ENCODE measurements around the gene RSRP1.
"Not testable (repeated sequence)": the region's sequence is repeated elsewhere in the genome, so short reads cannot be mapped to it uniquely, and the experiment has no call there.

Gene RSRP1

DNA sequence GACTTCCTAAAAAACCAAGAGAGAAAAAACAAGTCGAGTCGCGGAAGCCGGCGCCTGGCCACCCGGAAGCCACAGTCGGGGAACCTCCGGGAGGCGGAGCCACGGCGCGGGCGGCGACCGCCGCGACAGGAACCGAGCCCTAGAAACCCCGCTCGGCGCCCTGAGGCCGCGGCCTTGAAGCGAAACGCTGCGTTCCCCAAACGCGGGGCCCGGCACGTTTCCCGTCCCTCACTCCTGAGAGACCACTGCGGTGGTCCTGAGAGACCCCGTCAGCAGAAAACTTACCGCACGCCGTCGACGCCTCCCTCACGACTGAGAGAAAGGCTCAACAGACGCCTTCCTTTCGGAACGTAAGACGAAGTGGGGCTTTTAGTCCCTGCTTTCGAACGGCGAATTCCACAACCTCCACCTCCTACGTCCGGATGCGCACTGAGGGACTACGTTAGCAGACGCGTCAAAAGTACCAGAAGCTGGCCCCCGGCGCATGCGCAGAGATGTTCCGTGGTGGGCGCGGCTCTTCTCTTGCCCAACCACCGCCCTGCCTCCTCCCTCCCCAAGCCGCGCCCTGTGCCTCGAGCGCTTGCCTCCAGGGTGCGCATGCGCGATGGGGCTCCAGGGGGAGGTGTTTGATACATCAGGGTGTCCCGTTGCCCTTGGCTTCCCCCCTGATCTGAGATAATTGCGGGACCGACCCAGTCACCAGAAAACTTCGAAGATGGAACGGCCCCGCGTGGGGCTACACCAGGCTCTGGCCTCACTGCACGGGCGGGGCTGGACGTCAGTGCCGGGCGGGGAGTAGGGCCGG lies at the start of gene RSRP1:
Gene RSRP1, minus strand, starts transcription at position 431 of the 805 bp plus-strand sequence. CDS start 491 bp downstream, outside the sequence.
- peak; percentile 100 for DNase-seq

DNA sequence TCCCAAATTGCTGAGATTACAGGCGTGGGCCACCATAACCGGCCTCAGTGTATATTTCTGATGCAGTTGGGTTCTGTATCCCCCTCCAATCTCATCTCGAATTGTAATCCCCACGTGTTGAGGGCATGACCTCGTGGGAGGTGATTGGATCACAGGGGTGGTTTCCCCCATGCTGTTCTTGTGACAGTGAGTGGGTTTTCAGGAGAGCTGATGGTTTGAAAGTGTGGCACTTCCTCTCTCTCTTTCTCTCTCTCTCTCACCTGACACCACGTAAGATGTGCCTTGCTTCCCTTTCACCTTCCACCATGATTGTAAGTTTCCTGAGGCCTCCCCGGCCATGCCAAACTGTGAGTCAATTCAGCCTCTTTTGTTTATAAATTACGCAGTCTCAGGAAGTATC lies 49.2 kb upstream of the RSRP1 start:
- DNase-seq = not testable (repeated sequence)

GRCh38 chr1:25294889-25295826 lies 47.9 kb upstream of the RSRP1 start:
- DNase-seq = not testable (repeated sequence)

- DNase-seq = not testable (repeated sequence)
Measured at GRCh38 chr1:25293426-25293825, 46.2 kb upstream of the RSRP1 start.

- not testable (repeated sequence) for DNase-seq
Measured at GRCh38 chr1:25290043-25290442, 42.8 kb upstream of the RSRP1 start.

GRCh38 chr1:25288573-25289101 lies 41.4 kb upstream of the RSRP1 start:
- DNase-seq = not testable (repeated sequence)

GRCh38 chr1:25287164-25287563 lies 39.9 kb upstream of the RSRP1 start:
- DNase-seq = not testable (repeated sequence)

- not testable (repeated sequence) for DNase-seq
Measured at GRCh38 chr1:25285862-25286261, 38.6 kb upstream of the RSRP1 start.

GRCh38 chr1:25279693-25280111 lies 32.4 kb upstream of the RSRP1 start:
- DNase-seq = not testable (repeated sequence)

DNA sequence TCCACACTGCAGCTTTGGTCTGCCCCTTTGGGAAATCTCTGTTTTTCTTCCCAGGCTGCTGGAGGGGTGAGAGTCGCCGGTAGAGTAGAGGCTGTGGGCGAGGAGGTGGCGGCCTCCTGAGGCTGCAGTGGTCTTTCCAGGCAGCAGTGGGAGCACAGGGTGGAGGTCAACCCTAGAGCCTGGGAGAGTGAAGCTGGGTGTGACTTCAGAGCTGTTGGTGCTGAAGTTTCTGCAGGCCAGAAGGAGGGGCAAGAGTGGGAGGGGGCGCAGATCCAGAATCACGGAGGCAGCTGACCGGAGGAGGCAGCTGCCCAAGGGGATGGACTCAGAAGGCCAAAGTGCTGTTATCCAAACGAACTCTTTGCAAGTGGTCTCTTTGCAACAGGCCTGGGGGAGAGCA lies 31.5 kb upstream of the RSRP1 start:
- DNase-seq = not testable (repeated sequence)

DNA sequence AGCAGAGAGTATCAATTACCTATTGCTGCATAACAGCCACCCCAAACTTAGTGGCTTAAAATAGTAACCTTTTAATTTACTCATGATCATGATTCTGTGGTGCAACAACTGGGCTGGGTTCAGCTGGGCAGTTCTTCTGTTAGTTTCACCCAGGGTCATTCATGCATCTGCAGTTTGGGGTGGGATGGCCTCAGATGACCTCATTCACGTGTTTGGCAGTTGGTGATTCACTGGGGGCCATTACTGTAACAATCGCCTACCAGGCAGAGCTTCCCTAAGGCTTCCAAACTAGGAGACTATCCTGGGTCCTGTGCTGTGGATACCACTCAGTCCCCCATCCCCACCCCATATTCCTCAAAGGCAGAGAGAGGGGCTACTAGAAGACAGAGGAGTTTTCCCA lies 31.1 kb upstream of the RSRP1 start:
- not testable (repeated sequence) for DNase-seq

GRCh38 chr1:25277295-25277694 lies 30.0 kb upstream of the RSRP1 start:
- DNase-seq = not testable (repeated sequence)

DNA sequence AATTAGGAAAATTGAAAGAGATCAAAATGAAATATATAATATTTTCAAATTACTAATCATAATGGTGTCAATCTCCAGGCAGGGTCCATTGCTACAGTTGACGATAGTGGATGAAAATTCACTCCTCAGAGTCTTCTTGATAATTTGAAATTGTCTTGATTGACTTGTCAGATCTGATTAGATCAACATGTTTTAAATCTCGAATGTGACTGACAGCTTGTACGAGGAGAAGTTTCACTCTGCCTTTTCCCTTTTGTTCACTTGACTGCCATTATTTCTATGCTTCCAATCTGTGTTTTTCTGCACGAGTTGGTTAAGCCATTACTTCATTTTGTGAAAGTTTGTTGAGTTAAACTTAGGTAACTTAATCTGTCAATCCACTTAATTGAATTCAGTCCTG lies 28.4 kb upstream of the RSRP1 start:
- DNase-seq = not testable (repeated sequence)

- DNase-seq = not testable (repeated sequence)
Measured at GRCh38 chr1:25272238-25272637, 25.0 kb upstream of the RSRP1 start, which contains the start of gene RHD. TSS of gene RHD (plus strand) at chr1:25272509. CDS start at chr1:25272548, 39 bp downstream.

DNA sequence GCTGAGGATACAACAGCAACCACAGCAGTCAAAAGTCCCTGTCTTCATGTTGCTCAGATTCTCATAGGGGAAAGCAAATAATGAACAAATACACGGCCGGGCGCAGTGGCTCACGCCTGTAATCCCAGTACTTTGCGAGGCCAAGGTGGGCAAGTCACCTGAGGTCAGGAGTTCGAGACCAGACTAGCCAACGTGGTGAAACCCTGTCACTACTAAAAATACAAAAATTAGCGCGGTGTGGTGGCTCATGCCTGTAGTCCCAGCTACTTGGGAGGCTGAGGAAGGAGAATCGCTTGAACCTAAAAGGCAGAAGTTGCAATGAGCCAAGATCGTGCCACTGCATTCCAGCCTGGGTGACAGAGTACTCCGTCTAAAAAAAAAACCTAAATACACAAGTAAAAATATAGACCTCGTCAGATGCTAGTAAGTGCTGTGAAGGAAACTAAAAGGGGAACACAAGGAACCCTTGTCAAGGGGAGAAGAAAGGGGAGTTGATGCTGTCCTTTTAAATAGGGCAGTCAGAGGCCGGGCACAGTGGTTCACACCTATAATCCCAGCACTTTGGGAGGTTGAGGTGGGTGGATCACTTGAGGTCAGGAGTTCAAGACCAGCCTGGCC lies 21.0 kb upstream of the RSRP1 start:
- not testable (repeated sequence) for DNase-seq

DNA sequence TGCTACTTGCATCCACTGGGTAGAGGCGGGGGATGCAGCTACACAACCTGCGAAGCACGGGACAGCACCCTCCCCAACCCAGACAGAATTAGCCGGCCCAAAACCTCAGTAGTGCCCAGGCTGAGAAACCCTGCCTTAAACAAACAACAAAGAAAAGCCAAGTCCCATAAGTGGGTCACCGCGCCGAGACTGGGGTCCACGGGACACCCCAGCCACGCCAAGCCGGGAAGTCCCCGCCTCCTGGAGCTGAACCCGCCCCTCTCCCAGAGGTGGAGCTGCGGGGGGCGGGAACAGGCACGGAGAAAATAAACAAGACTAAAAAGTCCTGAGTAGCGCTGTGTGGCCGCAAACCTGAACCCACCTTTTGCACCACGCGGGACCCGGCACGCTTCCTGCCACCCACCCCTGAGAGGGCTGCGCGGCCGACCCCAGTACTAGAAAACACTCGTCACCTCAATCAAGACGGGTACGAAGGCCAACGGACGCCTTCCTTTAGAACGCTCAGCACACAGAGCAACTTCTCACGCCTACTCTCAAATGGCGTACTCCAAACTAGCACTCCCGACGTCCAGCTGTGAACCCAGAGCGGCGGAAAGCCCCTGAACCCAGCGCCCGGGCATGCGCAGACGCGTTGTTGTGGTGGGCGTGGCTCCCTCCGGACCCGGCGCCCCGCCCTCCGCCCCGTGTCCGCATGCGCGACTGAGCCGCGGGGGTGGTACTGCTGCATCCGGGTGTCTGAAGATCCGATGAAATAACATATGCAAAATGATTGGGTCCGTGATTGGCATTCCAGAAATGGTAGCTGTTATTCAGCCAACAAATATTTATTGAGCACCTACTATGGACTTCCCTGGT lies 20.3 kb upstream of the RSRP1 start:
- peak; percentile 72 for DNase-seq

DNA sequence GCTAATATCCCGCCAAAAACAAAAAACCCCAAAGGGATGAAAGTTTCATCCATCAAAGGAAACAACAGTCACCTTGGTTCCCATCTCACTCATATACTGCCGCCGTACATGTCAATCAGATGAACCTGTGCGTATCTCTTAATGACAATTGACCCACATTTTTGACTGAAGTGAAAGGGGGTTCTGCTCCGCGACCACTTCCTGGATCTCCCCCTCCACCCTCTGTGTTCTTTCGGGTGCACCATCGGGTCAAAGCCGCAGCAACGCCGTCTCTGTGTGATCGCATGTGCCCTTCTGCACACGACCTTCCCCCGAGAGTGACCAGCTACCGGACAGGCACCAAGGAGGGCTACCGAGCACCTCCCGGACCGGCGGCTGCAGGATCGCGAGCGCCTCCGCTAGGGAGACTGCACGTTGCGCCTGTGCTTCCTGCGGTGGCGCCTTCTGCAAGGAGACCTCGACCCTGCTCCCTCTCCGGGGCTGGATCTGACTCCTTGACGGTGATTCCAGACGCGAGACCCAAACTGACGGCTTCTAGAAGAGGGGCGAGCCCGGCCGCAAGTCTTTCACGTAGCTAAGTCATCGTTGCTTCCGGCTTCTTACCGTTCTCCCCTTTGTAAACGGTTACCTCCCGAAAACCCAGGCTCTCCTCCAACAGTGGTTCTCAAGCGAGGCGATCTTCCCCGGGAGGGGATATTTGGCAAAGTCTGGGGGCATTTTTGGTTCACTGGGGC lies 19.5 kb upstream of the RSRP1 start:
- DNase-seq = not testable (repeated sequence)

GRCh38 chr1:25260336-25260735 lies 13.1 kb upstream of the RSRP1 start:
- DNase-seq = not testable (repeated sequence)

GRCh38 chr1:25259813-25260212 lies 12.6 kb upstream of the RSRP1 start:
- DNase-seq = not testable (repeated sequence)

- DNase-seq = no peak
Measured at GRCh38 chr1:25257196-25257595, 9.9 kb upstream of the RSRP1 start.

DNA sequence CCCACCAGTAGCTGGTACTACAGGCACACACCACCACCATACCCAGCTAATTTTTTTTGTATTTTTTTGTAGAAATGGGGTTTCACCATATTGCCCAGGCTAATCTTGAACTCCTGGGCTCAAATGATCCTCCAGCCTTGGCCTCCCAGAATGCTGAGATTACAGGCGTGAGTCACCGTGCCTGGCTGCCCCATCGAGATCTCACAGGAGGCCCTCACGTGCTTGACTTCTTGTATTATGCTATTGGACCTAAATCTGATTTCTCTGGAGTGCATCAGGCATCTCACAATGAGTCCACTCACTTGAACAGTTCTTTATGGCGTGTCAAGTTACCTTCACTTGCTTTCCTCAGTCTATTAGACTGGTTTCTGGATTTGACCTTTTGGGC lies 9.3 kb upstream of the RSRP1 start:
- DNase-seq = no peak
